Ovary (tissue), 9 donors: ENCODE data around the gene SVOPL. TPM values are rescaled to one million over a fixed set of nuclear protein-coding genes. Genes with fewer than 3 reads are reported as not detected.

Experiments used
- DNase-seq, 5 donors: peaks; one replicate each; pipeline ENCODE4 v3.0.0-alpha.2; 2019 to 2020
- H3K27ac ChIP-seq, 2 donors: fragments of 200-600 bp; one replicate each; pipeline versions ENCODE4 v1.5.1 to v1.8.0; 2019 to 2022
- H3K27me3 ChIP-seq: fragments of 200-600 bp; one replicate; pipeline ENCODE4 v1.8.0; 2022
- H3K36me3 ChIP-seq: fragments of 200-600 bp; sonication (generic); one replicate; pipeline ENCODE4 v1.5.1; 2019
- H3K4me1 ChIP-seq: one replicate; pipeline ENCODE4 v1.8.1; 2013; ENCODE audit warnings: mild to moderate bottlenecking, moderate library complexity; ENCODE audit not compliant: insufficient read depth
- H3K4me3 ChIP-seq: fragments of 200-600 bp; sonication (generic); one replicate; pipeline ENCODE4 v1.5.1; 2017
- H3K9me3 ChIP-seq, 2 donors: fragments of 200-600 bp in 1 of 2; sonication (generic) in 1 of 2; one replicate each; pipeline versions ENCODE4 v1.5.1 to v1.8.1; 2013 to 2019; ENCODE audit warnings: mild to moderate bottlenecking in 1 of 2, moderate library complexity in 1 of 2
- EP300 ChIP-seq: sonication (generic); formaldehyde crosslinking; IDR thresholded peaks from one replicate; pipeline ENCODE4 v1.6.1; 2017; ENCODE audit warnings: antibody characterized with exemption
- POLR2A ChIP-seq: fragments of 450-650 bp; IDR thresholded peaks from one replicate; pipeline ENCODE4 v1.6.1; 2017; ENCODE audit warnings: antibody characterized with exemption, mild to moderate bottlenecking, moderate library complexity
- WGBS, 3 donors: extraction: QIAGEN DNeasy Blood & Tissue Kit in 1 of 3; methylation state at CpG; one replicate each; pipeline versions ENCODE4 v1.1.5 to v1.1.7; 2013 to 2017; 5-methylcytosine and 5-hydroxymethylcytosine counted together
- intact Hi-C, 4 donors: fragments of 100-400 bp; cut with DNase I; formaldehyde crosslinking; loops; one replicate each; pipeline versions ENCODE4 v1.11.0 to v1.15.1; 2022 to 2023
- polyA plus RNA-seq, 2 donors: library from polyadenylated mRNA; stranded (reverse); fragments of 200-250 nt in 1 of 2; fragments of 350-450 nt in 1 of 2; fragmentation: Illumina TruSeq in 1 of 2; extraction: RNeasy Lipid Tissue Mini Kit (QIAGEN cat#74804) in 1 of 2; gene quantifications; one replicate each; pipeline ENCODE4 v1.2.3, GENCODE V29; 2013 to 2014
- total RNA-seq, 7 donors: library from RNA; depleted of rRNA in 2 of 7; stranded (reverse); fragments of >200 nt in 2 of 7; fragmentation: NEBNext Ultra II Directional in 3 of 7; extraction: Animal tissue kit (Norgen Biotek cat#: 25700) in 3 of 7; gene quantifications; one replicate each; pipeline versions ENCODE4 v1.1.0 to v1.2.4, GENCODE V29; 2016 to 2023
- TF ChIP-seq, protein P1 (sequence below), 3 donors: fragments of 450-650 bp in 2 of 3; fragments of 200-600 bp in 1 of 3; IDR thresholded peaks; one replicate each; pipeline versions ENCODE4 v1.5.1 to v1.8.0; 2016 to 2022; ENCODE audit warnings: antibody characterized with exemption in 3 of 3, mild to moderate bottlenecking in 1 of 3
- donor health status: DM: no; HTN: no; CAD: no; lungs with moderate emphysema.
- donor health status: DM: no; HTN: no; CAD: no.
- donor health status: Bipolar disorder and iron deficiency.
- donor health status: DM: yes; HTN: yes; CAD: no.
- donor health status: DM: no; HTN: no; CAD: no.
- donor health status: DM: yes; HTN: yes; CAD: no.

SVOPL gene
- total and polyA plus RNA-seq, 9 donors = 0.08 to 1.3 (median 0.85) TPM; not detected in 1

GRCh38 chr7:138658889-138659288 lies 42.3 kb downstream of the SVOPL start:
- Histone ChIP-seq H3K4me3 (no peak overlapping the region), H3K4me1 (no peaks in the 10 kb centered on the region), H3K36me3 (no peaks in the 10 kb centered on the region), H3K27me3 (no peaks in the 10 kb centered on the region), H3K27ac (no peak overlapping the region), H3K9me3 (no peaks in the 10 kb centered on the region)
- TF ChIP-seq POLR2A (no peak), EP300 (no peak)
- TF ChIP-seq, protein P1, sequence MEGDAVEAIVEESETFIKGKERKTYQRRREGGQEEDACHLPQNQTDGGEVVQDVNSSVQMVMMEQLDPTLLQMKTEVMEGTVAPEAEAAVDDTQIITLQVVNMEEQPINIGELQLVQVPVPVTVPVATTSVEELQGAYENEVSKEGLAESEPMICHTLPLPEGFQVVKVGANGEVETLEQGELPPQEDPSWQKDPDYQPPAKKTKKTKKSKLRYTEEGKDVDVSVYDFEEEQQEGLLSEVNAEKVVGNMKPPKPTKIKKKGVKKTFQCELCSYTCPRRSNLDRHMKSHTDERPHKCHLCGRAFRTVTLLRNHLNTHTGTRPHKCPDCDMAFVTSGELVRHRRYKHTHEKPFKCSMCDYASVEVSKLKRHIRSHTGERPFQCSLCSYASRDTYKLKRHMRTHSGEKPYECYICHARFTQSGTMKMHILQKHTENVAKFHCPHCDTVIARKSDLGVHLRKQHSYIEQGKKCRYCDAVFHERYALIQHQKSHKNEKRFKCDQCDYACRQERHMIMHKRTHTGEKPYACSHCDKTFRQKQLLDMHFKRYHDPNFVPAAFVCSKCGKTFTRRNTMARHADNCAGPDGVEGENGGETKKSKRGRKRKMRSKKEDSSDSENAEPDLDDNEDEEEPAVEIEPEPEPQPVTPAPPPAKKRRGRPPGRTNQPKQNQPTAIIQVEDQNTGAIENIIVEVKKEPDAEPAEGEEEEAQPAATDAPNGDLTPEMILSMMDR (IDR thresholded peaks at IDR 0.05) = no peak
- DNase-seq = no peak
- intact Hi-C loops = no loop called here
- WGBS, 3 donors = 91 to 95% (median 92%) methylated on average over 4 of the region's 4 CpGs

- whole genome bisulfite sequencing, 3 donors = 82 to 95% (median 91%) methylated on average over 4 of the region's 4 CpGs
- intact Hi-C loops = no loop called here
- Histone ChIP-seq H3K27me3 (no peaks in the 10 kb centered on the region), H3K36me3 (no peaks in the 10 kb centered on the region), H3K27ac (no peak overlapping the region), H3K9me3 (no peaks in the 10 kb centered on the region), H3K4me3 (no peak overlapping the region), H3K4me1 (no peaks in the 10 kb centered on the region)
- TF ChIP-seq, protein P1 (IDR thresholded peaks at IDR 0.05) = no peak
- no peak for TF ChIP-seq POLR2A
- DNase-seq = no peak
These were observed 43.2 kb downstream of the SVOPL start for GRCh38 chr7:138657854-138658386.

DNA sequence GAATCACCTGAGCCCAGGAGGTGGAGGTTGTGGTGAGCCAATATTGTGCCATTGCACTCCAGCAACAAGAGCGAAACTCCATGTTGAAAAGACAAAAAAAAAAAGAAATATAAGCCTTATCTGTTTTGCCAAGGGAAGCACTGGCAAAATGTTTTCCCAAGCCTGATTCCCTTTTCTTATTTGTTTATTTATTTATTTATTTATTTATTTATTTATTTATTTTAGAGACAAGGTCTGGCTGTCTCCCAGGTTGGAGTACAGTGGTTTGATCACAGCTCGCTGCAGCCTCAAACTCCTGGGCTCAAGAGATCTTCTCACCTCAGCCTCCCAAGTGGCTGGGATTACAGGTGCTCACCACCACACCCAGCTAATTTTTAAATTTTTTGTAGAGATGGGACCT lies 44.2 kb downstream of the SVOPL start:
- H3K27ac ChIP-seq = no peak overlapping the region
- H3K4me1 ChIP-seq = no peaks in the 10 kb centered on the region
- intact Hi-C loops = no loop called here
- no peaks in the 10 kb centered on the region for H3K9me3 ChIP-seq
- H3K36me3 ChIP-seq = no peaks in the 10 kb centered on the region
- TF ChIP-seq, protein P1 (IDR thresholded peaks at IDR 0.05) = no peak
- TF ChIP-seq EP300 (no peak), POLR2A (no peak)
- no peak overlapping the region for H3K4me3 ChIP-seq
- WGBS, 3 donors = 93 to 100% (median 95%) methylated on average over 2 of the region's 2 CpGs
- no peaks in the 10 kb centered on the region for H3K27me3 ChIP-seq
- no peak for DNase-seq

- intact Hi-C loops = no loop called here
- TF ChIP-seq, protein P1 (IDR thresholded peaks at IDR 0.05) = no peak
- no peak for TF ChIP-seq POLR2A
- TF ChIP-seq EP300 = no peak
- no peak overlapping the region for H3K27ac ChIP-seq
- DNase-seq = no peak
- no peak overlapping the region for H3K4me3 ChIP-seq
- no peaks in the 10 kb centered on the region for H3K27me3 ChIP-seq
- no peaks in the 10 kb centered on the region for H3K4me1 ChIP-seq
- H3K36me3 ChIP-seq = no peaks in the 10 kb centered on the region
- 77 to 96% (median 94%) methylated on average over 5 of the region's 5 CpGs for WGBS, 3 donors
- H3K9me3 ChIP-seq = no peaks in the 10 kb centered on the region
These were observed 46.5 kb downstream of the SVOPL start for GRCh38 chr7:138654616-138655015.
